GM12875 (cell line): ENCODE measurements around the gene KDM1B.

ENCODE experiments used
- H3K4me3 ChIP-seq: one replicate; pipeline ENCODE4 v1.5.1; 2011; ENCODE audit warnings: low read depth, low read length, control low read depth
- TF ChIP-seq, protein P1 (sequence below): IDR thresholded peaks from 2 replicates; pipeline ENCODE4 v1.5.1; 2011; ENCODE audit warnings: low read depth, mild to moderate bottlenecking, control low read depth, inconsistent platforms, low read length, moderate library complexity, borderline replicate concordance; ENCODE audit not compliant: insufficient read depth

Gene KDM1B

DNA sequence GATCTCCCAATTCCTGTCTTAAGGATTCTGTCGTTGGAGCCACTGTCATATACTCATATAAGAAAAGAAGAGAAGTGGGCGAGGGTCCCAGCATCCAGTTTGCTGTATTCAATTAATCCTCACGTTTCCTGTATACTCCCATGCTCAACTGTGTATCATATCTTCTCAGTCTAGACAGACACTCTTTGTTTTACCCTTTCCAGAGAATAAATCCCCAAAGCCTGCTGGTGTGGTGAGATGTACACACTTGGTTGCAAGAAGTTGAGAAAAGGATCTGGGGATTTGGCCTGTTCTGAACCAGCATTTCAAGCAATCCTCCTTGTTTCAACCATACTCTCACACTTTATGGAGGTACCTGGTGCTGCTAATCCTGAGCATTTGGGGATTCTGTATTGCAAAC is 3.4 kb upstream of the KDM1B start:
- TF ChIP-seq, protein P1, sequence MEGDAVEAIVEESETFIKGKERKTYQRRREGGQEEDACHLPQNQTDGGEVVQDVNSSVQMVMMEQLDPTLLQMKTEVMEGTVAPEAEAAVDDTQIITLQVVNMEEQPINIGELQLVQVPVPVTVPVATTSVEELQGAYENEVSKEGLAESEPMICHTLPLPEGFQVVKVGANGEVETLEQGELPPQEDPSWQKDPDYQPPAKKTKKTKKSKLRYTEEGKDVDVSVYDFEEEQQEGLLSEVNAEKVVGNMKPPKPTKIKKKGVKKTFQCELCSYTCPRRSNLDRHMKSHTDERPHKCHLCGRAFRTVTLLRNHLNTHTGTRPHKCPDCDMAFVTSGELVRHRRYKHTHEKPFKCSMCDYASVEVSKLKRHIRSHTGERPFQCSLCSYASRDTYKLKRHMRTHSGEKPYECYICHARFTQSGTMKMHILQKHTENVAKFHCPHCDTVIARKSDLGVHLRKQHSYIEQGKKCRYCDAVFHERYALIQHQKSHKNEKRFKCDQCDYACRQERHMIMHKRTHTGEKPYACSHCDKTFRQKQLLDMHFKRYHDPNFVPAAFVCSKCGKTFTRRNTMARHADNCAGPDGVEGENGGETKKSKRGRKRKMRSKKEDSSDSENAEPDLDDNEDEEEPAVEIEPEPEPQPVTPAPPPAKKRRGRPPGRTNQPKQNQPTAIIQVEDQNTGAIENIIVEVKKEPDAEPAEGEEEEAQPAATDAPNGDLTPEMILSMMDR: no peak
- H3K4me3 ChIP-seq: no peak overlapping the region

DNA sequence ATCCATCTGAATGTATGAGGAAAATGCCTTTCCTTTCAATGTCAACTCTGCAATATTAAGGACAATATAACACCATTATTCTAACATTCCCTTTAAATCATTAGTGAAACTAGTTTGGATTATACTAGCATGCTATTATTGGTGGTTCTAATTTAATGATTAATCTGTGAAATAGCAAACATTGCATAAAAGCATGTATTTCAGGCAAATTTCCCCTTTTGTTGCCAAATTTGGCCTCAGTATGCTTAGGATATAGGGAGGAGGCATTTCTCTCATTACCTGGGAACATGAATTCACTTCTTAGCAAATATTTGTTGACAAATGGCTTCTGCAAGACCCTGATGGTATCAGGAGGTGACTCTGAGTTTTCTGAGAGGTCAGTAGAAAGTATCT is 1.9 kb upstream of the KDM1B start:
- TF ChIP-seq, protein P1: no peak
- H3K4me3 ChIP-seq: no peak overlapping the region

DNA sequence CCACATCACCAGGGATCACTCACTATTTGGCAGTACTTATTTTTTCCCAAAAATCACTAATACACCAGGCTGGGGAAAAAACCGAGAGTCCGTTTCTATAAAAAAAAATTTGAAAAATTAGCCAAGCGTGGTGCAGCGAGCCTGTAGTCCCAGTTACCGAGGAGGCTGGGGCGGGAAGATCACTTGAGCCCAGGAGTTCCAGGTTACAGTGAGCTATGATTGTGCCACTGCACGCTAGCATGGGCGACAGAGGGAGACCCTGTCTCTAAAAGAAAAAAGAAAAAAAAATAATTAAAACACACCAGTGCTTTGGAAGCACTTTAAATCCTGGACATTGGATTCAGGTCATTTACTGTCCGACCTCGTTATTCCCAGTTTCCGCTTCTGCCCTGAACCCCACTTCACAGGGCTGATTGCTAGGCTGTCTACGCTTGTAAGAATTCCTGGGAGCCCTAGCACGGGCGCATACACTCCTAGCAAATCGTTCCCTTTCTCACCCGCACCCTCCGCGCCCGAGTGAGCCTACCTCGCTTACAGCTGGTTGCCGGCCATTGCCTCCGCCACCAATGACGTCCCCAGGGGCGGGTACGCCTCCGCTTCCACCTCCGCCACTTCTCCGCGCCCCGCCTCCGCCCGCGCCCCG is 594 bp upstream of the KDM1B start, which contains the start of gene TPMT:
Gene TPMT, minus strand, starts transcription at position 571 of the 643 bp plus-strand sequence. CDS start 5,950 bp downstream, outside the sequence.
- TF ChIP-seq, protein P1: no peak

DNA sequence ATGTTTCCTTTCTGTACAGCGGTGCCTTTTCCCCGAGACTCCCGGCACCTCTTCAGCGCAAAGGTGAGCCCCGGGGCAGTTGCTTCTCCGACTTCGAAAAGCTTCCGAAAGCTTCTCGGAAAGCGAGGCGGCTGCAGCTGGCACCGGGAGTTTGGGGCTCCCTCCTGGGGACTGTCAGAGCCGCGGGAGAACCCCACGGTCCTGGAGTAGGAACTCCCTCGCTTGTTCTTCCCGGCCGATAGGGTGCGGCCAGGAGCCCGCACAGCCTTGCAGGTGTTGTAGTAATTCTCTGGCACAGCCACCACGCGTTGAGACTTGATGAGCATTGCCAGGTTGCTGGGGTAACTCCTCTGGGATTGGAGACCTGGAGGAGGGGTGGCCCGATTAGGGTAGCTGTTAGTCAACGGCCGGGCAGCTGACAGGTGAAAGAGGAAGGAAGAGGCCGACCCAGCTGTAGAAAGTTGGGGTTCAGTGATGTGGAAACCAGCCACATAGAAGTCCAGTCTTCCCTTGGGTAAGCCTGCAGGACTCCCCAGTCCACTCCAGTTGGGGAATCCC is 721 bp downstream of the KDM1B start:
- TF ChIP-seq, protein P1: peak; percentile 17; the same call in 1 of the 2 replicates

More for the DNA sequence above, 594 bp upstream of the KDM1B start, which contains the start of gene TPMT:
- H3K4me3 ChIP-seq: peak within 1 kb of the TSS; percentile 76

DNA sequence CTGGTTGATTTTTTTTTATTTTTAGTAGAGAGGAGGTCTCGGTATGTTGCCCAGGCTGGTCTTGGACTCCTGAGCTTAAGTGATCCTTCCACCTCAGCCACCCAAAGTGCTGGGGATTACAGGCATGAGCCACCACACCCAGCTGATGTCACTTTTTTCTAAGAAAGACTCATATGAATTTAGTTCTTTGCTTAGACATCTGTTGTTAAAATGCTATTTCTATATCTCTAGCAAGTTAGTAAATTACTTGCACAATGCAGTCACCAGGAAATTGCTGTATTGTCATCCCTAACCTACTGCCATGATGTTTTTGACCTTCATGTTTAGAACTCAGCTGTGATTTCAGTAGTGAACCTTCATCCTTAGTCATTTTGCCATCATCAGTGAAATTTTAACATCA is 5.7 kb downstream of the KDM1B start:
- no peak overlapping the region for H3K4me3 ChIP-seq
- TF ChIP-seq, protein P1: no peak

More for the DNA sequence above, 721 bp downstream of the KDM1B start:
- H3K4me3 ChIP-seq: peak overlapping the region; percentile 76

DNA sequence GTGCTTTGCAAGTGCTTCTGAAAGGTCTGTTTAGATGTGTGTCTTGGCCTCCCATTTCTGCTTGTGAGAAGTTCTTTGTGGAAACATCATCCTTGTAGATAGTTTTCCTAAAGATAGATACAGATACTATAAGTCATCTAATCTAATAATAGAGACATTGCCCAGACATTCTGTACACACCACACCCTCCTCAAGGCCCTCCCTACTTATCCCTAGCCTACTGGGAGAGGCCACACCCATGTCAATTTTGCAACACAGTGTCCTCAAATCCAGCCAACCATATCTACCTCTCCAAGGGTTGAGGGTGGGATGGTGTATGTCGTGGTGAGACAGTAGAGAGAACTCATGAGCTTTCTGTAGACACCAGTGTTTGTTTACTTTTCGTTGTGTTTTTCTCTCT is 6.2 kb downstream of the KDM1B start:
- TF ChIP-seq, protein P1: no peak
- no peak overlapping the region for H3K4me3 ChIP-seq

DNA sequence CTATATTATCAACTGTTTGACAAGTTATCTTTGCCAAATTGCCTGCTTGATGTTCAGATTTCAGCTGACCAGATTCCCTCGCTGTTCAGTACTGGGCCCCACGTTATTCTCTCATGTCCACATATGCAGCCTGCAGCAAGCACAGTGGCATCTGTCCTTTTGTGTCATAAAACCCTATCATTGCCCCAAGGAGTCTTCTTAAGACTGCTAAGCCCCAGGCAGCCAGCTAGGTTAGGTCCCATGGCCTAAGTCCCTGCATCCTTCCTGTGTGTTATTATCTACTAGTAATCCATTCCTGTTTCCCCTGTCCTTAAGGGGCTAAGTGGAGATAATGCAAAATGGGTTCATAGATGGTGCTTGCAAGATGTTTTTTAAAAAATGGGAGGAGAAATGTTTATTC is 7.2 kb downstream of the KDM1B start:
- H3K4me3 ChIP-seq: no peak overlapping the region
- TF ChIP-seq, protein P1: no peak
